ENCODE results near the gene MITF.

Gene MITF

DNA sequence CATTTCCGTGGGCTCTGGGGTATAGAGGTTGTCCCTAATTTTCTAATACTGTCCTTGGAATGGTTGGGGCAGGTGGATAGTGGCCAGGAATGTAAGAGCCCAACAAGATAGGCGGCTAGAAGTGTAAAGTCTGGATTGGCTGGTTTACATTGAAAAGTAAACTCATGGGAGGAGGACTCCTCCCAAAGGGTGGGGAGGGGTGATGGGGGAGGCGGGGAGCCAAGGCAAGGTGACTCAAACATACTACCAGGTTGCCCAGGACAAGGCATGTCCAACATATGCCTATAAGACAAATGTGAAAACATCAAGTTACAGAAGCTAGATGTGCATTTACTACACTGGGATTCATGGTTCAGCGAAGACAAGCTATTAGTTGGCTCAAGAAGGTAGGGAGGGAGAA lies 246.0 kb downstream of the MITF start:
- no peak for DNase-seq

DNA sequence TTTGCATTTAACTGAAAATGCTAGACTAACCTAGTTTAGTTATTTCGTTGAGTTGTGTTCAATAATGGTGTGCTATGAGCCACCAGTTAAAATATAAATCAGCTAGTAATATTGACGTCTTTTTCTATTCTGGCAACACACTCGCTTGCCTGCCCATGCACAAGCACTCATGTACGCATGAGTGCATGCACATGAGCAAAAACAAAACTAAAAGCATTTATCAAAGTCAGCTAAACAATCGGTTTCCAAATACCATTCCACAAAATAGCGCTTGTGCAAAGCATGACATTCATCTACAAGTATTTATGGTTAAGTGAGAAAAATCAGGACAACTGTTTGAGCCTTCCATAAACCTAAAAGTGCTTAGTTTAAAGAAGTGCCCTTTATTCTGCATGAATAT lies 247.2 kb downstream of the MITF start:
- DNase-seq, result no peak

DNA sequence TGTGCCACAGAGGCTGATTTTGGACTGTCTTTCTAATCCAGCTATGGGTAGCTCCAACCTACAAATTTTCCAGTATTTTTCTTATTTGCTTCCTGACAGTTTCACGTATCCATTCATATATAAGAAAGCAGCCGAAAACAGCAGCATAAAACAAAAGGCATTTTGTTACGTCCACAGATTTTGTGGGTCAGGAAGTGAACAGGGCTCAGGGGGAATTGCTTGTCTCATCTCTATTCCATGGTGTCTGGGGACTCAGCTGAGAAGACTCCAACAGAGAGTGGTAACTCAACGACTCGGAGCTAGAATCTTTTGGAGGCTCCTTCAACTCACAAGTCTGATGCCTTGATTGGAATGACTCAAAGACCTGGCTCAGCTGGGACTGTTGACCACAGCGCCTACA lies 248.6 kb downstream of the MITF start:
- no peak for DNase-seq

DNA sequence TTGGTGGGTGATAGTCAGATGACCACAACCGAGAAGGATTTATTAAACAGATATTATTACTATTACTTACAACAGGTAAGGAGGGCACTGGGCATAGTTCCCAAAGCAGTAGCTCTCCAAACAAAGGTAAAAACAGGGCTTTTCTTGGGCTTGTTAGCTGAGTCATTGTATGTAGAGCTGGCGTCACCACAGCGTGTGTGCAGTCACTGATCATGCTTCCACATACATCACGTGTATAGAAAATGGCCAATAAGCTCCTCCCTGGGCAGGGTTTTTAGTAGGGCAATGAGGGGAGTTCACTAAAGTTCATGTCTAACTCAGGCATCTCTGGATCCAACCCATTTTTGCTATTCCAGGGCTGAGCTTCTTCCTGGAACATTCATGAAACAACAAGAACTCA lies 254.5 kb downstream of the MITF start:
- no peak for DNase-seq

DNA sequence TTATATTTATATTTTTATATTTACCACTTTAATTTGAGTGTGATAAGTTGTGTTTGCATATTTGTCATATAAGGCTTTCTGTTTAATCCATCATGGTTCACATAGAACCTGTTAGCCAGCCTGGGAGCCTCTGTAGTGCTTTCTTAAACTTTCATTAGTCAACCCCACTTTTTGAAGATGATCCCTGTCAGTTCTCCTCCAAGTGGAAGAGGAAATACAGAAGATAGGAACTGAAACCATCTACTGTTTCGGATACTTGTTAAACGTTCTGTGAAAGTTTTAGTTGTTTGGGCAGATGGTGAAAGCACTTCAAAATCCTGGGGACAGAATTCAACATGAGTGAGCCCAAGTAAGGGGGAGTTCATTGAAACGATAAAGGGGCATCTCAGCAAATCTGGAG lies 255.7 kb downstream of the MITF start:
- no peak for DNase-seq

DNA sequence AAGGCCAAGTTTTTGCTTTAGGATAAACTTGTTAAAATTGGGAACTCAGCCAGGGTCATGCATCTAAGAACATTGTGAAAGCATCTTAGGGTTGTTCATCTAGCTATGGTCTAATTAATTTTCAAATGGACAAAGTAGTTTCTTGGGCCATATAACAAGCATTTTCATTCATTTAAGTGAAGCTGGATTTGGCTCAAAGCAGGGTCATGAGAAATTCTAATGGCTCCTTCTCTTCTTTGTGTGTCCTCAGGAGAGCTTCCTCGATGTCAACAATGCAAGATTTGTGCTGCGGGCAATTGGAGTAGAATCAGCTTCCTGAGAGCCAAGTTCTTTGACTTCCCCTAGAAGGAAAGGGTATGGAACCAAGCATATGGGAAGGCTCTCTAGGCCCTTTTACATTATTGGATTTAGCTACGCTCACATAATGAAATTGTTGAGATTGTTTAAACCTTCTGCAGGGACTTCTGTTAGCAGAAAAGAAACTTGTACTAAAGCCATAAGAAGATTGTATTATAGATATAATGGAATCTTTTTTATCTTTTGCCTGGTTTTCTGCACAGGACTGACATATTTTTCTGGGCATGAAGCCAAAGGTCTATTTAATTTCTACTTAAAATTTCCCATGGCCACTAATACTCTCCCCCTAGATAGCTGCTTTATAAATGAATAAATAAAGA lies 258.5 kb downstream of the MITF start:
- DNase-seq, result no peak

DNA sequence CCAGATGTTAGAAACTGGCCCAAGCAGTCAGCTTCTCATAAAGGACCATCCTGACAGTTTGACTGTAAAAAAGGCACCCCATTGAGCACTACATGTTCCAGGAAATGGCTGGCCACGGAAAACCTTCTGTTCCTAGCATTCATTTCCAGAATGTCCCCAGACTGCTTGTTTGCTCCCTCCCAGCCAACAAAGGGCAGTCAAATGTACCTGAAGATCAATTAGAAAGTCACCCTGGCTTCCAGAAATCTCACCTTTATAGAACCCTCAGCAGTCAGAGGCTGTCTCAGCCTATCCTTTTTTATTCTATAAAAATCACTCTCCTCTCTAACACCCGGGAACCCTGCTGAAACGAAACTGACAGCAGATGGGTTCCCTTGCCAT lies 259.5 kb downstream of the MITF start:
- DNase-seq, result no peak

DNA sequence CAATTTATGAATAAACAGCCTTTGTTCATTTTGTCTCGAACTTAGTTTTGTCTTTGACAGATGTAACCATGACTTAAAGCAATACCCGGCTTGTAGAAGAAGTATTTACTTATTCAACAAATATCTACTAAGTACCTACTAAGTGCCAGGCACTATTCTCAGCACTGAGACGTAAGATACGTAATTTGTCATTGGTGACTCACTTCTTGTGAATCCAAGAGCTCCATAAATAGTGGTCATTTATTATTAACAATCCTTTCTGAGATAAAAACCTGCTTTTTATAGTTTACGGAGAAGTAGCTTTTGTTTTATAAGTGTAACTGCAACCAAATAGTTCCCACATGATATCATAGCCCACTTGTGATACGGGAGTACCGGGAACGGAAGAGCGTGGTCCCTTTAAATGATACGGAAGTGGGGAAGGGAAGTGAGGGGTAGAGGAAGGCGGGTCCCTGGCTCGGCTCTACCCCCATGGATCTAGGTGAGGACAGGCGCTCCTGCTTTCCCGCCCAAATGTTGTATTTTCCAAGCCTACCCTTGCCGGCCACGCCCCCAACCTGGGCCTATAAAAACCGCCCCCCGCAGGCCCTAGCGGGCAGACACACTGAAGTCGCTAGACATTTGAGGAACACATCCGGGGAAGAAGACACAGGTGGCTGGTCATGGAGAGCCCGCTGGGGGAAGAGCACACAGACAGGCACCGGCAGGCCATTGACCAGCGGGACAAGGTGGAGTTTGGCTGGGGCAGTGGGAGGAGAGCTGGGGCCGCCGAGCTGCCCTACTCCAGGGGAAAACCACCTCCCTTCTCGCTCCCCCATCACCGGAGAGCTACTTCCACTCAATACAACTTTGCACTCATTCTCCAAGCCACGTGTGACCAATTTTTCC lies 260.1 kb downstream of the MITF start, which contains the start of gene SAMMSON:
SAMMSON (plus strand) TSS at position 594 of the 888 bp plus-strand sequence.
- DNase-seq, result no peak

DNA sequence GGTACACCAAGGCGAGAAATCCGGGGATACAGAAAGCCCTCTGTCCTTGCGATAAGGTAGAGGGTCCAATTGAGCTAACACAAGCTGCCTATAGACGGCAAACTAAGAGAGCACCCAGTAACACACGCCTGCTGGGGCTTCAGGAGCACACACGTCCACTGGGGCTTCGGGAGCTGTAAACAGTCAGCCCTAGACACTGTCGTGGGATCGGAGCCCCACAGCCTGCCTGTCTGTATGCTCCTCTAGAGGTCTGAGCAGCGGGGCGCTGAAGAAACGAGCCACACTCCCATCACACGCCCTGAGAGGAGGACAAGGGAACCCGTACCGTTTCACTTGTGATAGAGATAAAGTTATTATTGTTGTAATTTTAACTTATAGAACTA lies 260.8 kb downstream of the MITF start:
- no peak for DNase-seq

DNA sequence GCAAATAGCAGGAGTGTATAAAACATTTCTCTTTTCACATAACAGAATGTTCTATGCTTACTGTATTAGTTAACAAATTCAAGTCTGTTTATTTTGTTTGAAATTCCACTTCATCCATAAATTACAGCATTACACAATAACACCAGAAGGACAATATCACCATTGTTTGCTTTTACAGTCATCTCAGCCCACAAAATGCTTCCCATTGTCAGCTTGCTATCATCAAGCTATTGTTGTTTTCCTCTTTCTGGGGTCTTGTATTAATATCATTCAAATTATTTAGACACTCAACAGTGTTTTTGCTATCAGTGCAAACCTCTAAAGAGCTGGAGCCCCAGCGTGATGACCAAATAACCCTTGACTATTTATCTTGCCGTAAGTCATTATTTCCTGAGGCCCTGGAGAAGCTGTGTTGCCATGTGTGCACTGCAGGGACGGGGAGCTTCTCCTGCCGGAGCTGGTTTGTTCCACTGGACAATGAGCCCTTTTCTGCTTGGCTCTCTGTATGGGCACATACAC lies 261.4 kb downstream of the MITF start:
- no peak for DNase-seq

DNA sequence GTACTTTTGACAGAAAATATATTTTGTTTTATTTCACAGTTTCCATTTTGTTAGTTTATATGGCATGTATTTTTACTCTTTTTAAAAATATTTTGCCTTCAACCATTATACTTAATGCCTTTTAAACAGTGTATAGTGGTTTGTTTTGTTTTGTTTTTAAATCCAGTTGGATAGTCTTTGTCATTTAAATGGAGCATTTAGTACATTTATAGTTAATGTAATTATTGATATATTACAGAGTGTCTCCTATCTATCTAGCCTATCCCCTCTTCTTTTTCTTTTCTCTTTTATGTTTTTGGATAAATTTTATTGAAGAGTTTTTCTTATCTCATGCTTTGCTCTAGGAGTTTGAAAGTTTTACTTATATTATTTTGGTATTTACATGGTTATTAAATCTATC lies 263.9 kb downstream of the MITF start:
- no peak for DNase-seq

DNA sequence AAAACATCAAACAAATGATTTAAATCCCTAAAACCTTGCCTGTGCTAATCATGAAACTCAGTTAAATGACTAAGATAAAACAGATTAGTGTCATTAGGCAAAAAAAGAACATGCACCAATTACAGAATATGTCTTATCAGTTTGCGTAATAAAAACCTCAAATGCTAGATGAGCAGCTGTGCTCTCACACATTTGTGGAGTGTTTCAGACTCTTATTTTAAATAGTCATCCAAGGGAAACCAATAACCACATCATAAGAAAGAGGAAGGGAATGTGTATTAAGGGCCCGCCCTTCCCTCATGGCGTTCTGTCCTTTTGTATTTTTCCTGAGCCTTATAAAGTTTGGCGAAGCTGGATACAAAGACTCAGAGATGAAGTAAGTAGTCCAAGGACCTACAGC lies 266.8 kb downstream of the MITF start:
- no peak for DNase-seq

DNA sequence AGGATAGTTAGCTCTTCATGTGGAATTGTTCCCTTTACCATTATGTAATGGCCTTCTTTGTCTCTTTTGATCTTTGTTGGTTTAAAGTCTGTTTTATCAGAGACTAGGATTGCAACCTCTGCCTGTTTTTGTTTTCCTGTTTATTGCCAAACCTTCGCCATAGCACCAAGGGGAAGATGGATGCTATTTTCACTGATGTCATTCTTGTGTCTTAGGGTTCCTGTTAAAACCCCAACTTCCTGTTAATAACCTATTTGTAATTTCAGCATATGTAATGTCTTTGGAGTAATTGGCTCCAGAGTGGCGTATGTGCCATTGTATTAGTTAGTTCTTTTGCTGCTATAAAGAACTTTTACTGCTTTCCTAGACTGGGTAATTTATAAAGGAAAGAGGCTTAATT lies 271.1 kb downstream of the MITF start:
- no peak for DNase-seq

DNA sequence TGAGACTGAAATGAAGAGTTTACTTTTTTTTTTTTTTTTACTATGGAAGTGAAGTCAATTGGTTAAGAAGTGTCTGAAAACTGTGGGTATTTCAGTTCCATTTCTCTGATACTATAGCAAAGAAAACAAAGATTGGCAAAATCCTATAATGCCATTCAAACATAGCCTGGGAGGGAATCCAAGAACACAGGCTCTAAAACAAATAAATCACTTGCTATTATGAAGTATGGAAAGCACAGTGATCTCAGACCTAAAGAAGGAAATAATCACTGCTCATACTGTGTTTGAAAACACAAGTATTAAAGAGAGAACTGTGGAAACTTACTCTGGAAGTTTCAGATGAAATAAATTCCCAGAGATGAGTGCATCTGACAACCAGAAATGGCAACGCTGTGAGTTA lies 272.3 kb downstream of the MITF start:
- no peak for DNase-seq
